ENCODE measurements around the gene KATNAL2. TPM values are rescaled to one million over a fixed set of nuclear protein-coding genes. Genes with fewer than 3 reads are reported as not detected.

KATNAL2 gene
- total RNA-seq, 3 donors from 2014 or later (not counting 1 experiment from before 2014, with no cell fraction given), result 0.45 to 1.2 (median 0.52) TPM

- Histone ChIP-seq H3K4me1 (ENCODE audit: control insufficient read depth, insufficient read depth, low read length) (peaks cover 13% of the 10 kb centered on the region), H3K36me3 (ENCODE audit: control insufficient read depth, insufficient read depth, low read length) (no peaks in the 10 kb centered on the region), H3K27me3 (ENCODE audit: control insufficient read depth, insufficient read depth, low read length) (no peaks in the 10 kb centered on the region), H3K9me3 (ENCODE audit: control insufficient read depth, insufficient read depth, low read length) (no peaks in the 10 kb centered on the region), H3K4me3 (ENCODE audit: low read length) (no peak overlapping the region), H3K27ac (ENCODE audit: low read length) (no peak overlapping the region)
- Mint-ChIP-seq H3K27me3 (ENCODE audit: low read depth in 2 of 2) (peaks cover 0 to 10% of the 10 kb centered on the region in 2 donors), H3K4me3 (no peak overlapping the region), H3K27ac (no peak overlapping the region), H3K9me3 (no peaks in the 10 kb centered on the region), H3K36me3 (no peaks in the 10 kb centered on the region), H3K4me1 (peaks cover 29 to 32% of the 10 kb centered on the region in 2 donors)
- WGBS (ENCODE audit: insufficient coverage), result 94% methylated on average over 2 of the region's 2 CpGs
- TF ChIP-seq CTCF (IDR thresholded peaks at IDR 0.05), result no peak
- intact Hi-C loops (cut with micrococcal nuclease), result no loop called here
- no peak for DNase-seq
- ATAC-seq, result no peak
These were observed 2.7 kb downstream of the KATNAL2 start for GRCh38 chr18:46920067-46920466.

GRCh38 chr18:46920653-46921052 lies 3.3 kb downstream of the KATNAL2 start:
- no peaks in the 10 kb centered on the region for H3K36me3 ChIP-seq (ENCODE audit: control insufficient read depth, insufficient read depth, low read length)
- no peak overlapping the region for H3K4me3 ChIP-seq (ENCODE audit: low read length)
- peaks cover 13% of the 10 kb centered on the region for H3K4me1 ChIP-seq (ENCODE audit: control insufficient read depth, insufficient read depth, low read length)
- H3K36me3 Mint-ChIP-seq, result no peaks in the 10 kb centered on the region
- no peaks in the 10 kb centered on the region for H3K27me3 ChIP-seq (ENCODE audit: control insufficient read depth, insufficient read depth, low read length)
- H3K27me3 Mint-ChIP-seq (ENCODE audit: low read depth in 2 of 2), result peaks cover 0 to 15% of the 10 kb centered on the region in 2 donors
- H3K9me3 ChIP-seq (ENCODE audit: control insufficient read depth, insufficient read depth, low read length), result no peaks in the 10 kb centered on the region
- H3K4me3 Mint-ChIP-seq, result no peak overlapping the region
- no peak overlapping the region for H3K27ac ChIP-seq (ENCODE audit: low read length)
- no peak for TF ChIP-seq CTCF (IDR thresholded peaks at IDR 0.05)
- intact Hi-C loops (cut with micrococcal nuclease), result no loop called here
- WGBS (ENCODE audit: insufficient coverage), result 100% methylated on average over 1 of the region's 1 CpG
- H3K9me3 Mint-ChIP-seq, result no peaks in the 10 kb centered on the region
- no peak for DNase-seq
- H3K4me1 Mint-ChIP-seq, result peaks cover 23 to 26% of the 10 kb centered on the region in 2 donors
- no peak for ATAC-seq
- H3K27ac Mint-ChIP-seq, result no peak overlapping the region

GRCh38 chr18:46939337-46939963 lies 22.0 kb downstream of the KATNAL2 start:
- DNase-seq (no peak), ATAC-seq (no peak)
- Mint-ChIP-seq H3K9me3 (no peaks in the 10 kb centered on the region), H3K4me1 (no peaks in the 10 kb centered on the region), H3K27me3 (ENCODE audit: low read depth in 2 of 2) (peaks cover 12 to 14% of the 10 kb centered on the region in 2 donors), H3K36me3 (no peaks in the 10 kb centered on the region), H3K4me3 (no peak overlapping the region), H3K27ac (no peak overlapping the region)
- Histone ChIP-seq H3K4me1 (ENCODE audit: control insufficient read depth, insufficient read depth, low read length) (no peaks in the 10 kb centered on the region), H3K36me3 (ENCODE audit: control insufficient read depth, insufficient read depth, low read length) (no peaks in the 10 kb centered on the region), H3K9me3 (ENCODE audit: control insufficient read depth, insufficient read depth, low read length) (no peaks in the 10 kb centered on the region), H3K4me3 (ENCODE audit: low read length) (no peak overlapping the region), H3K27ac (ENCODE audit: low read length) (no peak overlapping the region), H3K27me3 (ENCODE audit: control insufficient read depth, insufficient read depth, low read length) (no peaks in the 10 kb centered on the region)
- WGBS (ENCODE audit: insufficient coverage), result 88% methylated on average over 1 of the region's 1 CpG
- intact Hi-C loops (cut with micrococcal nuclease), result no loop called here
- TF ChIP-seq CTCF (IDR thresholded peaks at IDR 0.05), result no peak
